ENCODE measurements around the gene ARHGAP1.
A peak's percentile ranks its signal among the peaks of the same experiment; 100 is the strongest.
"Not testable (repeated sequence)": the region's sequence is repeated elsewhere in the genome, so short reads cannot be mapped to it uniquely, and the experiment has no call there.

The ARHGAP1 gene

DNA sequence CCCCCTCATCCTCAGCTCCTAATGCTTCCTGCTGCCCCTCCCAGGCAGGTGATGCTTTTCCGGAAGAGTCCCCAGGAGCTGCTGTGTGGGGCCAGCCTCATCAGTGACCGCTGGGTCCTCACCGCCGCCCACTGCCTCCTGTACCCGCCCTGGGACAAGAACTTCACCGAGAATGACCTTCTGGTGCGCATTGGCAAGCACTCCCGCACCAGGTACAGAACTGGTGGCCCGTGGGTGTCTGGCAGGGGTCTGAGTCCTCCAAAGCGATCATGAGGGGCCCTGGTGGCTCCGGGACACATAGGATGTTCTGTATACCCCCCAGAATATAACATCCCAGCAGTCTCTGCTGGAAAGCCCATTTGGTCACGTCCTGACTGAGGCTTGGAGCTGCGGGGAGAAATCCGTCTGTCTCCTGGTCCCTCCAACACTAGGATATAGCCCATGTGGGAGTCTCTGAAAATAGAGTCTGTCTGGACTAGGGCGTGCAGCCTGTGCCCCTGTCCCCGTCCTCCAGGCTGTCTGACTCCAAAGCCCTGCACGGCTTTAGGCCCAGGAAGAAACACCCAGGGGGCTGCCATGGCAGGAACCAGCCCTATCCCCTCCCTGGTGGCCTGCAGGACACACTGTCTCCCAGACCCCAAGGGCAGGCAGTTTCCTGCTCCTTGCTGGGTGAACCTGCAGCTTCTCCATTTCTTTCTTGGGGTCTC is 27.7 kb upstream of the ARHGAP1 start:
- H3K27ac Mint-ChIP-seq, result peak overlapping the region in 1 of 2 donors; percentile 72

DNA sequence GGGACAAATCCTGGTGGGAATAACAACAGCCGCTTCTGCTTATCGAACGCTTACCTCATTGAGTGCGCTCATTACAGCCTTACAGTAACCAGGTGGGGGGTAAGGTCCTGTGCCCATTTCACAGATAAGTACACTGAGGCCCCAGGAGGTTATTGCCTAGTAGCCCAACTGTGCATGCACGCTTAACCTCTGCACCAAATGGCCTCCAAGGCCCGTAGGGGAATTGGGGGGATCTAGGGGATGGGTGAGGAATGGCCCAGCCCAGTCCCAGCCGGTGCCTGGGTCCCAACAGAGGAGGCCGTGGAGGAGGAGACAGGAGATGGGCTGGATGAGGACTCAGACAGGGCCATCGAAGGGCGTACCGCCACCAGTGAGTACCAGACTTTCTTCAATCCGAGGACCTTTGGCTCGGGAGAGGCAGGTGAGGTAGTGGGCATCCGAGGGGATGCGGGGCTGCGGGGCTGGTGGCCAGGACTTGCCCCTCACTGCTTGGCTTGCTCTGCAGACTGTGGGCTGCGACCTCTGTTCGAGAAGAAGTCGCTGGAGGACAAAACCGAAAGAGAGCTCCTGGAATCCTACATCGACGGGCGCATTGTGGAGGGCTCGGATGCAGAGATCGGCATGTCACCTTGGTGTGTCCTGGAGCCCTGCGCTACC is 25.9 kb upstream of the ARHGAP1 start:
- no peaks in the 10 kb centered on the region for H3K27me3 Mint-ChIP-seq
- no peak overlapping the region for H3K27ac Mint-ChIP-seq
- no peak for DNase-seq
- H3K4me1 Mint-ChIP-seq, result no peaks in the 10 kb centered on the region
- ATAC-seq, result no peak
- no peaks in the 10 kb centered on the region for H3K9me3 Mint-ChIP-seq
- no peak overlapping the region for H3K4me3 Mint-ChIP-seq

More for the DNA sequence above, 27.7 kb upstream of the ARHGAP1 start:
- no peak for ATAC-seq
- Mint-ChIP-seq H3K4me1 (no peaks in the 10 kb centered on the region), H3K27me3 (no peaks in the 10 kb centered on the region), H3K9me3 (no peaks in the 10 kb centered on the region), H3K4me3 (no peak overlapping the region)
- DNase-seq, result no peak

DNA sequence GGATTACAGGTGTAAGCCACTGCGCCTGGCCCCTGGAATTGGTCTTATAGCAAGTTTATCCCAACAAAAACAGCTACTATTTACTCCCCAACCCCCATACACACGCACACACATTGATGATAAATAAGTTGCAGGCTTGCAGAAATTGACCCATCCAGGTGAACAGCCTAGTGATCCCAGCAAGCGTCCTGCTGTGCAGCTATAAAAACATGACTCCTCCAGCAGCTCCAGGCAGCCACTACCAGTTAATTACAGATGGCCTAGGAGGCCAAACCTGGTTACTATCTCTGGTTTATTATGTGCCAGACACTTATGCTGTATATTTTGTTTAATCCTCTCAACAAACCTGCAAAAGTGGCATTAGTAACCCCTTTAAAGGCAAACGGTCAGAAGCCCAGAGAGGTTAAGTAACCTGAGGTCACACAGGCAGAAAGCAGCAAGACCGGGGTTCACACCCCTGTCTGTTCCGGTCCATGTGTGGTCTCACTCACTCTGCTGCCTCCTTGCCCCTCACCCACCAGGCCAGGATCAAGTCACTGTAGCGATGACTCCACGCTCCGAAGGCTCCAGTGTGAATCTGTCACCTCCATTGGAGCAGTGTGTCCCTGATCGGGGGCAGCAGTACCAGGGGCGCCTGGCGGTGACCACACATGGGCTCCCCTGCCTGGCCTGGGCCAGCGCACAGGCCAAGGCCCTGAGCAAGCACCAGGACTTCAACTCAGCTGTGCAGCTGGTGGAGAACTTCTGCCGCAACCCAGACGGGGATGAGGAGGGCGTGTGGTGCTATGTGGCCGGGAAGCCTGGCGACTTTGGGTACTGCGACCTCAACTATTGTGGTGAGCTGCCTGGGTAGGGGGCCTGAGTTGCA is 25.2 kb upstream of the ARHGAP1 start:
- DNase-seq, result no peak
- Mint-ChIP-seq H3K27ac (no peak overlapping the region), H3K4me3 (no peak overlapping the region), H3K27me3 (no peaks in the 10 kb centered on the region), H3K4me1 (no peaks in the 10 kb centered on the region), H3K9me3 (no peaks in the 10 kb centered on the region)
- ATAC-seq, result no peak

DNA sequence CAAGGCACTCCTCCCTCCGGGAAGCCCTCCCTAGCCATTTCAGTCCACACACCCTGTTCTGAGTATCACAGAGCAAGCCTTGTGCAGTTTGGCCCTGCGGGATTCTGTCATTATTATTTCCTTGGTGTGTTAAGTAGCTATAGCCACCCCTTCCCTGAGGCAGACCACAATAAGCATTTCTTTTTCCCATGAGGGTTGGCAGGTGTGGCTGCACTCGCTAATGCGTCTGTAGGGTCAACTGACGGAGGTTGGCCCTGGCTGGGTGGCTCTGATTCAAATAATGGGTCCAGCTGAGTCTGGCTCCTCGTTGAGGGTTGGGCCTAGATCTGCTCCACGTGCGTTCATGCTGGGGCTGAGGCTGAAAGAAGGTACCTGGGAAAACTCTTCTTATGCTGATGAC is 23.7 kb upstream of the ARHGAP1 start:
- H3K27ac Mint-ChIP-seq, result no peak overlapping the region
- H3K4me1 Mint-ChIP-seq, result peaks cover under 1% of the 10 kb centered on the region
- no peaks in the 10 kb centered on the region for H3K27me3 Mint-ChIP-seq
- DNase-seq (no peak), ATAC-seq (no peak)
- no peaks in the 10 kb centered on the region for H3K9me3 Mint-ChIP-seq
- no peak overlapping the region for H3K4me3 Mint-ChIP-seq

DNA sequence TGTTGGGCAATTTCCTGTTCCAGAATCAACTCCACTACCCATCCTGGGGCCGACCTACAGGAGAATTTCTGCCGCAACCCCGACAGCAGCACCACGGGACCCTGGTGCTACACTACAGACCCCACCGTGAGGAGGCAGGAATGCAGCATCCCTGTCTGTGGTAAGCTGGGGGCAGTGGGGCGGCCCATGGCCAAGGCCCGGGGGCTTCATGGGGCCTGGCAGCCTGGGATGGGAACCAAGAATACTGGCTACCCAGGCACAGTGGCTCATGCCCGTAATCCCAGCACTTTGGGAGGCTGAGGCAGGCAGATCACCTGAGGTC is 22.9 kb upstream of the ARHGAP1 start:
- DNase-seq (no peak), ATAC-seq (no peak)
- H3K27ac Mint-ChIP-seq, result no peak overlapping the region
- H3K27me3 Mint-ChIP-seq, result no peaks in the 10 kb centered on the region
- no peaks in the 10 kb centered on the region for H3K9me3 Mint-ChIP-seq
- no peak overlapping the region for H3K4me3 Mint-ChIP-seq
- H3K4me1 Mint-ChIP-seq, result peaks cover 8% of the 10 kb centered on the region

DNA sequence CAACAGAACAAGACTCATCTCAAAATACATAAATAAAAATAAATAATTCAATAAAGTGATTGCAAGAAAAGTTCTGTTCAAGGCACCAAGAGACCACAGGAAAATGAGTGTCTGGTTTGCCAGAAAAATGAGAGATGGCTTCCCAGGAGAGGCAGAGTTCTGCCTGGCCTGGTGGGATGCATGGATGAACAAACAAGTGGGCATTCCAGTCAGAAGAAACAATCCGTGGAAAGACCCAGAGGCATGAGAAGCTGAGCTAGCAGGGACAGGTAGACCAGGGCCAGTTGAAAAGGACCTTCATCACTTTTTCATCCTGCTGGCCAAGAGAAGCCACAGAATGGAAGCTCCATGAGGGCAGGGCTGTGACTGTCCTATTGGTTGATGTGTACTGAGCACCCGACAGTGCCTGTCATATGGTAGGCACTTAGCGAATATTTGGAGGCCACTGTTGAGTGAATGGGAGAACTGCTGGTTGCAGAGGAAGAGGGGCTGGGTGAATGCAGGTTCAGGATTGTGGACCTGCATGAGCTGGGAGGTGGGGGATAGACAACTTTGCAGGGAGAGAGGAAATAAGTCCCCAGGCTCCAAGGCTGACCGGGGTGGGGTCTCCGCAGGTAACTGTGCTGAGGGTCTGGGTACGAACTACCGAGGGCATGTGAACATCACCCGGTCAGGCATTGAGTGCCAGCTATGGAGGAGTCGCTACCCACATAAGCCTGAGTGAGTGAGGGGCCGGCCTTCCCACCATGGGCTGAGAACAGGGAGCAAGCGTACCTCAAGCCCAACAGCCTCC is 22.3 kb upstream of the ARHGAP1 start:
- H3K27me3 Mint-ChIP-seq, result no peaks in the 10 kb centered on the region
- H3K4me3 Mint-ChIP-seq, result no peak overlapping the region
- peak overlapping the region in 1 of 2 donors; percentile 9 for H3K27ac Mint-ChIP-seq
- peaks cover 10% of the 10 kb centered on the region for H3K4me1 Mint-ChIP-seq
- DNase-seq (no peak), ATAC-seq (no peak)
- H3K9me3 Mint-ChIP-seq, result no peaks in the 10 kb centered on the region

DNA sequence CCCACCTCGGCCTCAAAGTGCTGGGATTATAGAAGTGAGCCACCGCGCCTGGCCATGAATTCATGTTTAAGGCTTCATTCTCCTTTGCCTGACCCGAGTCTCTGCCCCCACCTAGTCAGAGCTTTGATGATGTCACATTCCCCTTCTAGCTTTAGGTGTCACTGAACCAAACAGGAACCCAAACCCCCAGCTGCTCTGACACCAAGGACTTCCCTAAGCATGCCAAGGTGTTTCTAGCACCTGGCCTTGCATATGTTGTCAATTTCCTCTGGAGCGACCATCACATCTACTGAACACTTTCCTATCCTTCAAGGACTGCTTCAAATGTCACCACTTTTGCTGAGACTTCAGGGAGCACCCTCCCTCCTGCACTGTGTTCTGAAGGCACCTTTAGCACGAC is 20.9 kb upstream of the ARHGAP1 start:
- H3K4me1 Mint-ChIP-seq, result peaks cover 10% of the 10 kb centered on the region
- no peak overlapping the region for H3K27ac Mint-ChIP-seq
- no peak overlapping the region for H3K4me3 Mint-ChIP-seq
- H3K9me3 Mint-ChIP-seq, result no peaks in the 10 kb centered on the region
- H3K27me3 Mint-ChIP-seq, result no peaks in the 10 kb centered on the region
- ATAC-seq (no peak), DNase-seq (no peak)

DNA sequence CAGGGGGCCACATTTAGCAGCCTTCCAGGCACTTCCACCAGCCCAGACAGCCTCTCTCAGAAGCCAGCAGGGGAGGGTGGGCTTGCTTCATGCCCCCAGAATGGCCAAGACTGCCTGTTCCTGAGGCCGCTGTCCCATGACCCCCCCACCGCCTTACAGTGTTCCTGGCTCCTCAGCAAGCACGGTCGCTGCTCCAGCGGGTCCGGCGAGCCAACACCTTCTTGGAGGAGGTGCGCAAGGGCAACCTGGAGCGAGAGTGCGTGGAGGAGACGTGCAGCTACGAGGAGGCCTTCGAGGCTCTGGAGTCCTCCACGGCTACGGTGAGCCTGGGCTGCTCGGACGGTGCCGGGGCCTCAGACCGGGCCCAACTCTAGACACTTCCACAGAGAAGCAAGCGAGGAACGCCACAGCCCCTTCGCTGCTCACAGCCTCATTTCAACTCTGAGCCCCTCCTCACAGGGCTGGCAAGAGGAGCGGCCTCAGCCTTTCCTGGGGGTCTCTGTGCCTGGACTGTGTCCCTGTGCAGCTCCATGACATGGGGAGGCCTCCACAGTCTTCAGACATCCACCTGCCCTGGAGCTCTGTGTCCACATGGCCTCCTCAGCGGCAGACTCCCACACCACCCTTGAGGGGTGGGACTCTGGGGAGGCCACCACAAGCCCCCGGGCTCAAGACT is 19.3 kb upstream of the ARHGAP1 start:
- no peak for DNase-seq
- peak overlapping the region in 1 of 2 donors; percentile 48 for H3K27ac Mint-ChIP-seq

DNA sequence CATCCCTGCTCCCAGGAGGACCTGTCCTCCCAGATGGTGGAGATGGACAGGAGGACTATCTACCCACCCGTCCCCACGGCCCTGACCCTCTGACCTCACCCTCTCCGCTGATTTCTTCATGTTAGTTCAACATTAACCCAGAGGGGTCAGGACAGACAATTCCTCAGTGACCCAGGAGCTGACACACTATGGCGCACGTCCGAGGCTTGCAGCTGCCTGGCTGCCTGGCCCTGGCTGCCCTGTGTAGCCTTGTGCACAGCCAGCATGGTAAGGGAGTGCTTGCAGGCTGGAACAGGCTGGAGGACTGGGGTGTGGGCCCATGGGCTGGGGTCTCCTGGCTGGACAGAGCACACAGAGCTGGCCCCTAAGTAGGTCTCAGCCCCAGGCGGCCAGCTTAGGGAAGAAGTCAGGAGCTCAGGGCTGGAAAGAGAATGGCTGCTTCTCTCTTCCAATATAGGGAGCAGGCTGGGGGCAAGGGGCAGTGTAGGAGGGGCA is 18.7 kb upstream of the ARHGAP1 start, which contains the start of gene F2:
Gene F2 (plus strand): TSS at position 166 of the 495 bp plus-strand sequence. CDS start 23 bp downstream, at position 189.
- H3K9me3 Mint-ChIP-seq, result no peaks in the 10 kb centered on the region
- no peak within 1 kb of the TSS for H3K4me3 Mint-ChIP-seq
- ATAC-seq (no peak), DNase-seq (no peak)
- H3K27ac Mint-ChIP-seq, result peak within 1 kb of the TSS; percentile 48 to 57
- H3K27me3 Mint-ChIP-seq, result no peaks in the 10 kb centered on the region
- H3K4me1 Mint-ChIP-seq, result peaks cover 10% of the 10 kb centered on the region

More for the DNA sequence above, 19.3 kb upstream of the ARHGAP1 start:
- Mint-ChIP-seq H3K27me3 (no peaks in the 10 kb centered on the region), H3K9me3 (no peaks in the 10 kb centered on the region), H3K4me1 (peaks cover 10% of the 10 kb centered on the region), H3K4me3 (no peak overlapping the region)
- ATAC-seq, result peak; percentile 40

DNA sequence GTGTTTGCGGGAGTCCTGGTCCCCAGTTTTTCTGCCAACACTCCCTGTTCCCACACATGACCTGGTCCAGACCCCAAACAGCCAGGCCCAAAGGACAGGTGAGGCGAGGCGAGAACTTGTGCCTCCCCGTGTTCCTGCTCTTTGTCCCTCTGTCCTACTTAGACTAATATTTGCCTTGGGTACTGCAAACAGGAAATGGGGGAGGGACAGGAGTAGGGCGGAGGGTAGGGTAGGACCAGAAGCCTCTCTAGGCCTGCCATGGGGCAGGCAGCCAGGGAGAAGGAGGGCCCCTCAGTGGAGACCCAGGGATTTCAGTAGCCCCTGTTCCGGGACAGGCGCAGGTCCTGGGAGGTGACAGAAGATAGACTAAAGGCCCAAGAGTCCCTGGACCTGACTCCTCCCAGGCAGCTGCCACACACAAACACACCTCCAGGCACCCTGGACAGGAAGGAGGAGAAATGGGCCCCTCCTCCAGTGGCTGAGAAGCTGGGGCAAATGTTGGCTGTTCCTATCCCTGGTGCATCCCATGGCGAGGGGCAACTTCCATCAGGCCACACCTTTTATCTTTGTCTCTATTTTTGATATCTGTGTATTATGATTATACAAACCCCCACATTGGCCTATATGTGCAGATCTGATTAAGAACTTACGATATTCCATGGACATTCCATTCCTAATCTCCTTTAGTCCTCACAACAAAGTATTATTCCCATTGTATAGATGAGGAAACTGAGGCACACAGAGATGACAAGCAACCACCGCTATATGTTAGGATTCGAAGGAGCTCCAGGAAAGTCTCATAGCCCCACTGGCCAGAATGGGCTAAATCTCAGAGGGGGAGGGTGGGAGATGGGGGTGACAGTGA is 18.0 kb upstream of the ARHGAP1 start:
- H3K27ac Mint-ChIP-seq, result peak overlapping the region in 1 of 2 donors; percentile 57
- DNase-seq (no peak), ATAC-seq (no peak)
- peaks cover 10% of the 10 kb centered on the region for H3K4me1 Mint-ChIP-seq
- no peaks in the 10 kb centered on the region for H3K9me3 Mint-ChIP-seq
- no peaks in the 10 kb centered on the region for H3K27me3 Mint-ChIP-seq
- no peak overlapping the region for H3K4me3 Mint-ChIP-seq

DNA sequence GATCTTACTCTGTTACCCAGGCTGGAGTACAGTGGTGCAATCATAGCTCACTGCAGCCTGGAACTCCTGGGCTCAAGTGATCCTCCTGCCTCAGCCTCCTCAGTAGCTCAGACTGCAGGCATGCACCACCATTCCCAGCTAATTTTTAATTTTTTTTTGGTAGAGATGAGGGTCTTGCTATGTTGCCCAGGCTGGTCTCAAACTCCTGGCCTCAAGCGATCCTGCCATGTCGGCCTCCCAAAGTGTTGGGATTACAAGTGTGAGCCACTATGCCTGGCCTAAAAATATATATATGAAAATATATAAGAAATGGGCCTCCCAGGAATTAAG is 17.4 kb upstream of the ARHGAP1 start:
- not testable (repeated sequence) for H3K4me3 Mint-ChIP-seq, H3K27me3 Mint-ChIP-seq

DNA sequence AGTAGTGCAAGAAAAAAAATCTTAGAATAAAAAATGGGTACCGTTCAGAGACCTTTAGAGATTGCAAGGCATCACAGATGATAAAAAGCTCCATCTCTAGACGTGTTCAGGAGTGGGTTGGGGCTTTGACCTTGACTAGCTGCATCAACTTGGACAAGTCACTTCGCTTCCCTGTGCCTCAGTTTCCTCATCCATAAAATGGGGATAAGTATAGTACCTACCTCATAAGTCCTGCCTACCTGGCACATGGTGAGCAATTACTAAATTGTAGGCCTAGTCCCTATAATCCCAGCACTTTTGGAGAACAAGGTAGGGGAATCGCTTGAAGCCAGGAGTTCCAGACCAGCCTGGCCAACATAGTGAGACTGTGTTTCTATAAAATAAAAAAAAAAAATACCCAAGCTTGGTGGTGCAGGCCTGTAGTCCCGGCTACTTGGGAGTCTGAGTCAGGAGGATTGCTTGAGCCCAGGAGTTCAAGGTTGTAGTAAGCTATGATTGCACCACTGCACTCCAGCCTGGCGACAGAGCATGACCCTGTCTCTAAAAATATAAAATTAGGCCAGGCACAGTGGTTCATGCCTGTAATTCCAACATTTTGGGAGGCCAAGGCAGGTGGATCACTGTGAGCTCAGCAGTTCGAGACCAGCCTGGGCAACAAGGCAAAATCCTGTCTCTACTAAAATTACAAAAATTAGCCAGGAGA is 12.6 kb upstream of the ARHGAP1 start:
- no peaks in the 10 kb centered on the region for H3K27me3 Mint-ChIP-seq
- no peak overlapping the region for H3K27ac Mint-ChIP-seq
- ATAC-seq, result no peak
- H3K4me3 Mint-ChIP-seq, result no peak overlapping the region
- DNase-seq, result no peak
- H3K4me1 Mint-ChIP-seq, result no peaks in the 10 kb centered on the region
- no peaks in the 10 kb centered on the region for H3K9me3 Mint-ChIP-seq

More for the DNA sequence above, 17.4 kb upstream of the ARHGAP1 start:
- DNase-seq, ATAC-seq, H3K9me3 Mint-ChIP-seq, H3K27ac Mint-ChIP-seq: not testable (repeated sequence)
- H3K4me1 Mint-ChIP-seq, result peaks cover 10% of the 10 kb centered on the region

DNA sequence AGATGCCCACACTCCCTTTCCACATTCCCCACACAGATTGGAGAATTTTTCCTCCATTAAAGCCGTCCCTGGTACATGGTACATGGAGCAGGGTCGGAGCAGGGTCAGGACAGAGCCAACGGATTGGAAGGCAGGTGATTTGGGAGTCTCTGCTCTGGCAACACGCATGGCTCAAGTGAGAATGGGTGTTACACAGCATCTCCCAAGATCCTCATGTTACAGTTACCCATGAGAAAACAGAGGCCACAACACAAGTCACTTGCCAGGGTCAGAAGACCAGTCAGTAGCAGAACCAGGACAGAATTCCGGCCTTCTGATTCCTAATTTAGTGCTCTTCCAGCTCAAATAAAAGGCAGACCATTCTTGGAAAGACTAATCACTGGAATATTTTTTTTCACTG is 10.9 kb upstream of the ARHGAP1 start:
- Mint-ChIP-seq H3K4me1 (peaks cover 6% of the 10 kb centered on the region), H3K27ac (no peak overlapping the region), H3K4me3 (no peak overlapping the region), H3K27me3 (no peaks in the 10 kb centered on the region), H3K9me3 (no peaks in the 10 kb centered on the region)
- DNase-seq (no peak), ATAC-seq (no peak)
